ENCODE results near the gene NPW.

The NPW gene

DNA sequence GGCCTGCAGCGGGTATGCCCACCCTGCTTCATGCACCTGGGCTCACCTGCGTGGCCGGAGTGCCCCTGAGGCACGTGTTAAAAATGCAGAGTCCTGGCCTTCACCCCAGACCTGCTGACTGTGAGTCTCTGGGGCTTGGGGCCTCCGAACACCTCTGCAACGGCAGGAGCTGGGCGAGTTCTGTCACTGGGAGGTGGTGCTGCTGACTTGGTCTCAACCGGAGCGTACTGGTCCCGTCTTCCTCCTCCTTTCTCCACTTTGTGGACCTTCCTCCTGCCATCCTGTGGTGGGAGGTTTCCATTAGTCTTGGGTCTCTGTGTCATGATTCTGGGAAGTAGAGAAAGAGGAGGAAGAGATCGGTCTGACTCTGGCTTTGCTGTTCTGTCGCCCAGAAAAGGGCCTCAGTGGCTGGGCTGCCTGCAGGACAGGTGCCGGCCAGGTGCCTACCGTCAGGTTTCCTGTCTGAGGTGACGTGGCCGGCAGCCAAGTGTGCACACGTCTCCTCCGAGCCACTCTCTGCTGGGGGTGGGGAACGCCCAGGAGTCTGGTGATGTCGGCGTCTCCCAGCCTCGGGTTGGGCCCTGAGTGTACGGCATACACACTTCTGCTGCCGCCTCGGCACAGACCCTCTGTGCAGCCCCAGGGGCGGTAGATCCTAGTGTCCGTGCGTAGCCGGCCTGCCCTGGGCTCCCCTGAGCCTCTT is 35.1 kb downstream of the NPW start:
- FAIRE-seq: no peak

DNA sequence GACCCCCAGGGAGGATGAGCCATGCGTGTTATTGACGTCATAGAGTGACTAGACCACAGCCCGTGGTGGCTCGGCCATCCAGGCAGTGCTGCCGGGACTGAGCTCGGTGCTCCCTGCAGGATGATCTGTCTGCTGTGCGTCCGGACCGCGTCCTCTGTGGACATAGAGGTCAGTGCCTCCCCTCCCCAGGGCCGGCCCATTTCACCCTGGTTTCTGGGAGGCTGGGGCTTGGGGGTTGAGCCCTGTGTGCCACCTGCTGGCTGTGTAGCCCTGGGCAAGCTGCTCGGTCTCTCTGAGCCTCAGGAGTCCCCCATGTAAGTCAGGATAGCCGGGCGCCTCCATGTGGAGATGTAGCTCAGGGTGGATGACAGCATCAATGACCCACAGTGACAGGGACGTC is 36.5 kb downstream of the NPW start:
- no peak for FAIRE-seq

DNA sequence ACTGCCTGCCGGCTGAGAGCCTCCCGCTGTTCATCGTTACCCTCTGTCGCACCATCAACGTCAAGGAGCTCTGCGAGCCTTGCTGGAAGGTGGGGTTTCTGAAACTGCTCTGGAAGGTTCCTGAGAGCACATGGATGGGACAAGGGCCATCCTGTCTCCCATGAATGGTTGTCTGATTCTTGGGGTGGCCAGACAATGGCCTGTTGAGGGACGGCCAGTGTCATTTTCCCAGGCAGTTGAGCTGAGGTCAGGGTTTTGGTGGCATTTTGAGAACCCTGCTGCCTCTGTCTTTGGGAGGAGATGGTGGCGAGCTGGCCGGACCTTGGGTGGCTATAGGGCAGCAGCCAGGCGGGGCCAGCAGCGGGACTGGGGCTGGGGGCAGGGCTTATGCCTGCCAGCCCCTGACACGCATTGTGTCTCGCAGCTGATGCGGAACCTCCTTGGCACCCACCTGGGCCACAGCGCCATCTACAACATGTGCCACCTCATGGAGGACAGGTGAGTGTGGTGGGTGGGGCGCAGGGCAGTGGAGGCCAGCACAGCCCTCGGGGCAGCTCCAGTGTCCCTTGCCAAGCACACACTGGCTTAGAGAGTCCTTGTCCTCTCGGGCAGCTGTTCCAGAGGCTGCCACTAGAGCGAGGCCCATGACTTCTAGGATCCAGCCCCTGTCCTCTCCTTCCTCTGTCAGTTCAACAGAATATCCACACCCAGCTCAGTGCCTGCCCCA is 37.3 kb downstream of the NPW start:
- FAIRE-seq: no peak

DNA sequence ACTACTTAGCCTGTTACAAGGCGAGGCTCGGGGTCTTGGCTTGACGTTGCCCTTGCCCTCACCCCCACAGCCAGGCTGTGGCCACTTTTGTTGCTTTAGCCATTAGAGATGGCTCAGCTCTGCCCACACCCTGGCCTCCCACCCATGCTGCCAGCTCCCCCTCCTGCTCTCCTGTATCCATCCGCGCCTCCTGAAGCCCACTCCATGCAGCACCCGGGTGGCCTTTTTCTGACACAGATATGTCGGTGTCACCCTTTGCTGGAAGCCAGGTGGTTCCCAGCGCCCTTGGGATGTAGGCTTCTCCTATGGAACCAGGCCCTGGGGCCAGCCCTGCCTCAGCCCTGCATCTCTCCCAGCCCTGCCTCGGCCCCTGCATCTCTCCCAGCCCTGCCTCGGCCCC is 37.9 kb downstream of the NPW start:
- no peak for FAIRE-seq

DNA sequence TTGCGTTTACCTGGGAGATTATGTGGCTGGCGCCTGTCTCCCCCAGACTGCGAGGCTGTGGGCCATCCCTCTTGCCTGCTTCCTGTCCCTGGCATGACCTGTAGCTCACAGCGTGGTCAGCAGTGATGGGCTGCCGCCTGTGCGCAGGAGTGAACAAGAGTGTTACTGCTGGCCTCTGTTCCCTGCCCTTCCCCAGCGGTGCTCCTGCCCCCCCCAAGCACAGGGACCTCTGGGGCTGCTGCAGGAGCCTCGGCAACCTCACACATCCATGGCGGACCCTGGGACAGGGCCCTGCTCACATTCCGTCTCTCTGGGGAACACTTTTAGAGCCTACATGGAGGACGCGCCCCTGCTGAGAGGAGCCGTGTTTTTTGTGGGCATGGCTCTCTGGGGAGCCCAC is 38.8 kb downstream of the NPW start:
- FAIRE-seq: no peak

DNA sequence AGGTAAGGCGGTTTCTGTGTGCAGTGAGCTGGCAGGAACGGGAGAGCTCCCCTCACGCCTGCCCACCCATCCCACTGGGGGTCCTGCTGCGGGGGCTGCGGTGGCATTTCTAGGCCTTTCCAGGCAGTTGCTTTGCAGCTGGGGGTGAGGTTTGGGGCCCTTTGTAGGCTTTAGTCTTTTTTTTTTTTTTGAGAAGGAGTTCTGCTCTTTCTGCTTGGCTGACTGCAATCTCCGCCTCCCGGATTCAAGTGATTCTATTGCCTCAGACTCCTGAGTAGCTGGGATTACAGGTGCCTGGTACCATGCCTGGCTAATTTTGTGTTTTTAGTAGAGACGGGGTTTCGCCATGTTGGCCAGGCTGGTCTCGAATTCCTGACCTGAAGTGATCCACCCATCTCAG is 39.3 kb downstream of the NPW start:
- FAIRE-seq: no peak

DNA sequence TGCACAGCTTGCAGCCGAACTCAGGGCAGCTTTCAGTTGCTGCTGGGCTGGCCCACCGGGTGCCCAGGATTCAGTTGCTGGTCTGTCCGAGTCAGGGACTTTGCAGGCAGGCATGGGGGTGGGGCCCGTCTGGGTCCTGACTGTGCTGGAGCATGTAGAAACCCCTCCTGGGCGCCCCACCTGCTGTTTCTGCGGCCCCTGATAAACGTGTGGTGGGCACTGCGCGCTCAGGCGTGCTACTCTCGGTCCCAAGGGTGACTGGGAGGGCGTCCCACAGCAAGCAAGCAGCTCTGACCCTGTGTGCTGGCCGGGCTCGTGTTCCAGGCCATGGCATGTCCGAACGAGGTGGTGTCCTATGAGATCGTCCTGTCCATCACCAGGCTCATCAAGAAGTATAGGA is 40.8 kb downstream of the NPW start:
- FAIRE-seq: no peak

DNA sequence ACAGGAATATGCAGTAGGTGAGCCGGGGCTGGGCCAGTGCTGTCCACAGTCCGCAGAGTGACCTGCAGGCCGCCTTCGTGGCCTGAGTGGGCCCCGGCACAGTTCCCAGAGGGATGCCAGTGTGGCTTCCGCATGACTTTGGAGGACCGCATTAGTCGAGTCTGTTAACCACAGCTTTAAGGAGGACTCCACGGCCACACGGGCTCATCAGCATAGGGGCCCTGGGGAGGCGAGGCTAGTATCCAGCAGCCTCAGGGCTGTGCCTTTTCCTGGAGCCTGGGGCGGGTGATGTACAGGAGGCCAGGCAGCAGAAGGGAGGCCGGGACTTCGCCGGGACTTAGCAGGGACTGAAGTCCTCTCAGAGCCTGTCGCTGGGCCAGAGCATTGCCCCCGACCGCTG is 41.4 kb downstream of the NPW start:
- no peak for FAIRE-seq

DNA sequence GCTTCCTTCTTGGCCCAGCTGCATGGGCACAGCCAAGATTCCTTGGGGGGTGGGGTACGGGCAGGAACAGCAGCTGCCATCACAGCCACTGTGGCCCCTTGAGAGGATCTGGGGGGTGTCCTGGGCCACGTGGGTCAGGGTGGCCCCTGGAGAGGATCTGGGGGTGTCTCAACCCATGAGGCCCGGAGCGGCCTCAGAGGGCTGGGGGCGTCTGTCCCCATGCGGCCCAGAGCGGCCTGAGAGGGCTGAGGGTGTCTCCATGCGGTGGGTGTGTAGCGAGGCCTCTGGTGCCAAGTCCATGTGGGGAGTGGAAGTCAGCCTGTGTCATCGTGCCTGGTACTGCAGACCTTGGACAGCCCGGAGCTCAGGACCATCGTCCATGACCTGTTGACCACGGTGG is 41.9 kb downstream of the NPW start:
- FAIRE-seq: no peak

DNA sequence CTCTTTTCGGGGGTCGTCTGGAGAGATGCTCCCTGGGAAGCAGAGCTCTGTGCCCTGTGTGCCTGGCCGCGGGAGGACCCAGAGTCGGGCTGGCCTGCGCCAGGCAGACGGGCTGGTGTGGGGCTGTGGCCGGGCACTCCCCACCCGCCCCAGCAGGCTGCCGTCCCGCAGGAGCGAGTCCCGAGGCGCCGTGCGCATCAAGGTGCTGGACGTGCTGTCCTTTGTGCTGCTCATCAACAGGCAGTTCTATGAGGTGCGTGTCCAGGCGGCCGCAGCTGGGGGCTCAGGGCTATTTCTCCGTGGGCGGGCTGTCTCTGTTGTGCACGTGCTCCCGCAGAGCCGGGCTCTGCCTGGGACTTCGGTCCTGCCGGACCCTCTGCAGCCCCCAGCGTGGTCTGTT is 43.2 kb downstream of the NPW start:
- no peak for FAIRE-seq

DNA sequence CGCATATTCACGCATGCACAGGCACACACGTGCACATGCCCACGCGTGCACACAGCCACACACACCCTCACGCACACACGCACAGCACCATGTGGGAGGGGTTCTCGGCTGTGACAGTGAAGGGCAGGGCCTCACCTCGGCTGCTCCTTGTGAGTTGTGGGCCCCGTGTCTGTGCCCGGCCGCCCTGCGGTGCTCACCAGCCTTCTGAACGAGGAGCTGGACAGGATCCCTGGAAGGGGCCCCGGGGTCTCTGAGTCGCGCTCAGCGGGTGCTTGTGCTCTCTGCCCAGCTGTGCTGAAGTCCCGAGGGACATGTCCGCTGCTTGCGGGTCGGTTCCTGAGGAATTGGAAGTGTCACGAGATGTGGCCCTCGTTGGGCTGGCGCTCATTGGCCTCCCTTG is 44.3 kb downstream of the NPW start:
- no peak for FAIRE-seq

DNA sequence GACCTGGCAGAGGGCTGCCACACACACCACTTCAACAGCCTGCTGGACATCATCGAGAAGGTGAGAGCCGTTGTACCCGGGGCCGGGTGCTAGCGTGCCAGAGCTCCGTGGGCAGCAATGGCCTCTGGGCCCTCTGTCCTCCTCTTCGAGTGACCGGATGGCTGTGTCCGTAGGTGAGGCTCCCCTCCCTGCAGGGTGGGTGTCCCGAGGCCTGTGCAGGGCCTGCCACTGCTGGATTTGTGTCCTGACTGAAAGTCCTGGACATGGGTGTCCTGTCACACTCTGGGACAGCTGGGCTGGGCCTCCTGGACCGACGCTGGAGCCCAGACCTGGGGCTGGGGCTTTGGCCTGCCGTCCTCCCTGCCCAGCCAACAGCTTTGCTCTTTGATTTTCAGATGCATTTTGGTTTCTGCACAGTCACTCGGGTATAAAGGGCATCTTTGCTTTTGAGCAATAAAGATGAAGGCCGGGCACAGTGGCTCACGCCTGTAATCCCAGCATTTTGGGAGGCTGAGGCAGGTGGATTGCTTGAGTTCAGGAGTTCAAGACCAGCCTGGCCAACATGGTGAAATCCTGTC is 44.9 kb downstream of the NPW start:
- FAIRE-seq: no peak

DNA sequence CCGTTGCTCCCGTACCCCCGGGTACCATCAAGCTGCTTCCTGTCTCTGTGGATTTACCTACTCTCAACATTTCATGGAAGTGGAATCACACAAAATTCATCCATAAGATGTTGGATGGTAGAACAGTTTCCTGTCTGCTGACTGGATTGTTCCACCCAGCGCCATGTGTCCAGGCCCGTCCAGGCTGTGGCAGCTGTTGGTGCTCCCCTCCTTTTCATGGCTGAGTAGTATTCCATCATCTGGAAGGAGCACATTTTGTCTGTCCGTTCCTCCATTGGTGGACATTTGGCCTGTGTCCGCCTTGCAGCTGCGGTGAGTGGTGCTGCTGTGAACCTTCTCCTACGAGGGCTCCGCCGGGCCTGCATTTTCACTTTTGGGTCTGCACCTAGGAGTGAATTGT is 46.6 kb downstream of the NPW start:
- no peak for FAIRE-seq
